Loucy (cell line): ENCODE results near the gene COL2A1.

Experiments used
- CTCF ChIP-seq: fragments of 200-600 bp; sonication (generic); conservative IDR thresholded peaks from 2 replicates; pipeline ENCODE4 v1.5.1; 2014; ENCODE audit warnings: mild to moderate bottlenecking, antibody characterized with exemption, low read length
- EZH2phosphoT487 ChIP-seq: fragments of 200-600 bp; IDR thresholded peaks from 2 replicates; pipeline ENCODE4 v1.6.1; 2018; ENCODE audit warnings: antibody characterized with exemption, mild to moderate bottlenecking, moderate library complexity, borderline replicate concordance

GRCh38 chr12:48008349-48008748 is 4.1 kb upstream of the COL2A1 start:
- TF ChIP-seq CTCF = no peak
- no peak for TF ChIP-seq EZH2phosphoT487
